ENCODE data around the gene SLC31A1.

Gene SLC31A1

DNA sequence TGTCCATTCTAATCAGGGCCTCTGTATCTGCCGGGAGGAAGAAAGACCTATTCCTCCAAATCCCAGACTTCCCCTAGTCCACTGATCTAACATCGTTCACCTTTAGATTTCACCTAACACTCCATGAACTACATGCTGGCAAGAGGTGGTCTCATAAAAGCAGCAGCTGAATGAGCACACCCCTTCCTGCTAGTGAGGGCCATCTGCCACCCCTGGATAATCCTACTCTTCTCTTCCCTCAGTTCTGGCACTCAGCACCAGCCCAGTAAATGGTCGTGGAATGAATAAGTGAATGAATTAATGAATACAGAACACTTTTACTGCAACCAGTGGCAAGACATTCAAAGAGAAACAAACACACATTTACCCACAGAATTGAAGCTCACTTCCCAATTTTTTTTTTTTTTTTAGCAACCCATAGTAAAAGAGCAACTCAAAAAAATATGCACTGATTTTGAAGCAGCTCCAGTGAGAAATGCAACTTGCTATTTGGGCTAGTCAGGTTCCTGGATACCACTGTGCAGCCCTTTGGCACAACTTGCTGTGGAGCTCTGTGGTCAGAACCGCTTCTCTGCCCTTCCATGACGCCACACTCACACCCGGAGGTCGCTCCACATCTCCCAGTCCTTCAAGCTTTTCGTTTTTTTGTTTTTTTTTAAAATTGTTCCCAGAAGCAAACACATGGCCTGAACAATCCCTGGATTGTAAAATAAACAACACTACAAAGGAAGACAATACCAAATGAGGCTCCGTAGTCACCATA lies 75.6 kb downstream of the SLC31A1 start:
- TF ChIP-seq POLR2AphosphoS5 (IDR thresholded peaks at IDR 0.05; ENCODE audit: low read depth, low read length) (no peak), POLR2A (IDR thresholded peaks at IDR 0.05; ENCODE audit: low read depth, low read length) (no peak), TAF1 (IDR thresholded peaks at IDR 0.05; ENCODE audit: borderline replicate concordance, low read depth, low read length) (no peak)
- FAIRE-seq (no peak), DNase-seq (ENCODE audit: insufficient read length) (no peak)

DNA sequence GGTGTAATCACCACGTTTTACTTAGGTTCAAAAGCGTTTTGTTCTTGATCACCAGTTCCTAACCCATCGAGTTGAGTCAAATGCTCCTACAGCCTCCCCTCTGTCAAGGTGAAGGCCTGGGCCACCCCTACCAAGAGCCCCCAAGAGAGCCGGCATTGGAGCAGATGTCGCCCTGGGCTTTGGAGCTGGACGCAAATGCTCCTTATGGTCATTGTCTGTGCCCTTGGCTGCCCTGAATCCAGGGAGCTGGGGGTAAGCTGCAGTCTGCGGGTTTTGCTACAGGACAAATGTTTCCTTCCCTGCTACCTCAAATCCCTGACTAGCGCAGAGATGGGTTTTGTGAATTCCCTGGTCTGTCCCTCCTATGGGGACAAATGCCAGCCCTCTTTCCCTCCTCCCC lies 77.0 kb downstream of the SLC31A1 start:
- FAIRE-seq (no peak), DNase-seq (ENCODE audit: insufficient read length) (no peak)
- no peak for TF ChIP-seq POLR2A (IDR thresholded peaks at IDR 0.05; ENCODE audit: low read depth, low read length)
- no peak for TF ChIP-seq POLR2AphosphoS5 (IDR thresholded peaks at IDR 0.05; ENCODE audit: low read depth, low read length)

DNA sequence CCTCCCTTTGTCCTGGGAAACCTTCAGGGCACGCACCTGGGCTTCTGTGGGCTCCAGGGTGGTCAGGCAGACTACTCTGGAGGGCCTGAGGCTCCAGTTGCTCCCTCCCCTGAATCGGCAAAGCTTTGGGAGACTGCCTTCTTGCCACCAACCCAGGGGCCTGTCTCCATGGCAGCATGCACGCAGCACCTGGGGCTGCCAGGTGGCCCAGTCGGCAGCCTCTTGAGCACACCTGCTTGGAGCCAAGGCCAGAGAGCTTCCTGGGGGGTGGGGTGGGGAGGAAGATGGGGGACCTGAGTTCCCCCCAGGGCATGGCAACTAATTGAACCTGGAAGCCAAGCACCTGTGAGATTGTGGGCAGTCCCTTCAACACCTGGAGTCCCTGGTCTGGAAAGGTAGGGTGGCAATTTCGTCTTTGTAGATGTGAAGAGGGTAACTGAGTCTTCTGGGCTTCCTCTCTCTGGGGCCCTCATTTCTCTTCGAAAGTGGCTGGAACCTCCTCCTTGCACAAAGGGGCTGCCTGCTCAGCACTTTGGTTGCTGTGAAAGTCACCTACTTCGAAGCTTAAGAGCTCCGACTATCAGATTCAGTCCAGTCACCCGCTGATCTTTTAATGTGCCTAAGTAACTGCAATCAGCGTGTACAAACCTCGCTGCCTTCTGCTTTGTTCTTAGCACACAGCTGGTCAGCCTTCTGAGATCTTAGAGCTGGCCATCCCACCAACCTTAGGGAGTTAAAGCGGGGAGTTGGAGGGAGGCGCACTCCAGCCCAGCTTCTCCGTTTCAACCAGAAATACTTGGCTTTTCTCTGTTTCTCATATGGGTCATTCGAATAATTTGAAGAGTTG lies 77.8 kb downstream of the SLC31A1 start:
- TF ChIP-seq TAF1 (IDR thresholded peaks at IDR 0.05; ENCODE audit: borderline replicate concordance, low read depth, low read length) (no peak), POLR2A (IDR thresholded peaks at IDR 0.05; ENCODE audit: low read depth, low read length) (no peak), POLR2AphosphoS5 (IDR thresholded peaks at IDR 0.05; ENCODE audit: low read depth, low read length) (no peak)
- DNase-seq (ENCODE audit: insufficient read length) = no peak
- FAIRE-seq = no peak

DNA sequence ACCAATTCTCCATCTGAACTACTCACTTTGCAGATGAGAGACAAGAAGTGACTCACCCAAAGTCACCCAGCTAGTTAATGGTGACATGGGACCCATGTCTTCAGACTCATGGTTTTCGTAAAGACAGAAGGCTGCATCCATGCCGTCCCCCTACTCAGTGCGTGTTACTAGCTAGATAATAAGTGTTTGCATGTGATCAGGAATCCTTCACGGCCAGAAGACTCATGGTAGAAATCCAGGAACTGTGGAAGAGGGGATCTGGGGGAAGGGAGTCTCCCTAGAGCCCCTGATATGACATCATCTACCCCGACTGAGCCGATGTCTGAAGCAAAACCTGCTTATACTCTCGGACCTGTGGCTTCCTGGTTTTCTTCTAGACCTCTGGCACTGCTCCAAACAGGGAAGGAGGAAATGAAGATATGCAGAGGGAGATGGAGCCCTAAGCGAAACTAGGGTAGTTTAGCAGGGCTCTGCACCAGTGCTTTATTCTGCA lies 78.5 kb downstream of the SLC31A1 start:
- no peak for DNase-seq (ENCODE audit: insufficient read length)
- no peak for TF ChIP-seq POLR2AphosphoS5 (IDR thresholded peaks at IDR 0.05; ENCODE audit: low read depth, low read length)
- FAIRE-seq = no peak

DNA sequence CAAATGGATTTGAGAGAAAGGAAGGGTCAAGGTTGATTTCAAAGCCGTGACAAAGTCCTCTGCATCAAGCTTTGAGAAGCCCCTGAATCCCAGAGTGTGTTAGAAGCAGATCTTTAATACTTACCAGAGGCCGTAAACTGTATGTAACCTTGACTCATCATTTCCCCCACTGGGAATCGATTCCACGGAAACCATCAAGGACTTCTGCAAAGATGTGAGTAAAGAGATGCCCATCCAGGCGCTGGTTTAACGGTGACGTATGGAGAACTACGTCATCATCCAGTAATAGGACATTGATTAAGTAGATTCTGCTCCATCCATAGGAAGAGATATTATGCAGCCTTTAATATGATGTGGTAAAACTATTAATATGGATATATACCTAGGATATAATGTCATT lies 80.2 kb downstream of the SLC31A1 start:
- no peak for TF ChIP-seq TAF1 (IDR thresholded peaks at IDR 0.05; ENCODE audit: borderline replicate concordance, low read depth, low read length)
- FAIRE-seq = no peak
- DNase-seq (ENCODE audit: insufficient read length) = no peak

DNA sequence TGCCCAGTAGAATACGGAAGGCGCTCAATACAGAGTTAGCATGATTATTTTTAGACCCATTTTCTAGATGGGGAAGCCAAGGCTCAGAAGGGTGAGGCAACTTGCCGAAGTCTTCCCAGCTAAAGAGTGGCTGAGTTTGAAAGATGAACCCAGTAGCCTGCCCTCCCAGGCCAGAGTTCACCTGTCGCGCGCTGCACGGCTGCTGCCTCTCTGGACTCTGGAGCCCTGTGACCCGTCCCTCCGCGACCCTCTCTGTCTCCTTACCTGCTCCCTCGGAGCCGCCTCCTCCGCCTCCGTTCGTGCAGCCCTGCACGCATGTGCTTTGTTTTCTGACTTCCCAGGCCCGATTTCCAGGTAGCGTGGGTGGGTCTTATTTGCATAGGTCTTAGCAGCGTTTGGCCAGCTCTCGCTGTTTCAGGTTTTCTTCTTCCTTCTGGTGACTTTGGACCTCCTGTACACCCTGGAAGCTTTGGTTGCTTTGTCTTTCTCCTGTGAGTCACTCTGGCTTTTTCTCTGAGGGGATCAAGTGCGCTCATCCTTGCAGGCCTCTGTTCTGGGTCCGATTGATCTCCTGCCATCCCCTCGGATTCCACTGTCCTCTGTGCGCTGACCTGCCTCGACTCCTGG lies 81.6 kb downstream of the SLC31A1 start, which contains the start of gene RNF183:
RNF183 (minus strand) TSS at position 585 of the 627 bp plus-strand sequence. CDS start 5,192 bp downstream, outside the sequence.
- DNase-seq (ENCODE audit: insufficient read length) = no peak
- FAIRE-seq = no peak
- no peak for TF ChIP-seq POLR2AphosphoS5 (IDR thresholded peaks at IDR 0.05; ENCODE audit: low read depth, low read length)
- no peak for TF ChIP-seq TAF1 (IDR thresholded peaks at IDR 0.05; ENCODE audit: borderline replicate concordance, low read depth, low read length)
- no peak for TF ChIP-seq POLR2A (IDR thresholded peaks at IDR 0.05; ENCODE audit: low read depth, low read length)

DNA sequence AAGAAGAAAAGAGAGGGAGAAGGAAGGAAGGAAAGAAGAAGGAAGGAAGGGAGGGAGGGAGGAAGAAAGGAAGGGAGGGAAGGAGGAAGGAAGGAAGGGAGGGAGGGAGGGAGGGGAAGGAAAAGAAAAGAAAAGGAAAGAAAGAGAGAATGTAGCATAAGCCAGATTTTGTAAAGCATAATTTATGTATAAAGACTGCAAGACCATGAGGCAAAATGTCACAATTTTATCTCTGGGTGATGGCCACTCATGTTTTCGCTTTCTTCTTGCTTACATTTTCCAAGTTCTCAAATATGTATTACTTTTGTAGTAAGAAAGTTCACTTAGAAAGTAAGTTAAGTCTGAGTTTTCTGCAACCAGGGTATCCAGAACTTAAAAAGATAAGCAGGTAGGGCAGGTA lies 85.2 kb downstream of the SLC31A1 start:
- no peak for DNase-seq (ENCODE audit: insufficient read length)
- FAIRE-seq = no peak
- TF ChIP-seq POLR2AphosphoS5 (IDR thresholded peaks at IDR 0.05; ENCODE audit: low read depth, low read length) (no peak), POLR2A (IDR thresholded peaks at IDR 0.05; ENCODE audit: low read depth, low read length) (no peak), TAF1 (IDR thresholded peaks at IDR 0.05; ENCODE audit: borderline replicate concordance, low read depth, low read length) (no peak)

DNA sequence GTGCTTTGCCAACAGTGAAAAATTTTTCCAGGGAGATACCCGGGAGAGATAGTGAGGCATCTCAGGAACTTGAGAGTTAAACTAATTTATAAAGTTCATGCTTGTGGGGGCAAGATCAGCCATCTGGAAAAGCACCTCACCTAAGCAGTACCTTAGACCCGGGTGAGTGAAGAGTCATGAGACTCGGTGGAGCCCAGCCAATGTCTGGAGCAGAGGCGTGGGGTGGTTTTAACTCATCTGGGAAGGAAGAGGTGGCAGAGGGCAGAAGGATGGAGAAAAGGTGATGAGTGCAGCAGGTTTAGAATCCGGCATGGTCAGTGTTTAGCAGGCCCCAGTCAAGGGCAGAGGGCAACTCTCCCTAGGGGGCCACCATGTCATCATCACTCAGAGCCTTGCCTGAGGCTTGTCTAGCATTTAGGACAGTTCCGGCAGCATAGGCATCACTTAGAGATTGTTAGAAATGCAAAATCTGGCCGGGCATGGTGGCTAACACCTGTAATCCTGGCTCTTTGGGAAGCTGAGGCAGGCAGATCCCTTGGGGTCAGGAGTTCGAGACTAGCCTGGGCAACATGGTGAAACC lies 86.1 kb downstream of the SLC31A1 start:
- FAIRE-seq = no peak
- DNase-seq (ENCODE audit: insufficient read length) = no peak
- TF ChIP-seq POLR2A (IDR thresholded peaks at IDR 0.05; ENCODE audit: low read depth, low read length) = no peak
- TF ChIP-seq TAF1 (IDR thresholded peaks at IDR 0.05; ENCODE audit: borderline replicate concordance, low read depth, low read length) = no peak
- no peak for TF ChIP-seq POLR2AphosphoS5 (IDR thresholded peaks at IDR 0.05; ENCODE audit: low read depth, low read length)

DNA sequence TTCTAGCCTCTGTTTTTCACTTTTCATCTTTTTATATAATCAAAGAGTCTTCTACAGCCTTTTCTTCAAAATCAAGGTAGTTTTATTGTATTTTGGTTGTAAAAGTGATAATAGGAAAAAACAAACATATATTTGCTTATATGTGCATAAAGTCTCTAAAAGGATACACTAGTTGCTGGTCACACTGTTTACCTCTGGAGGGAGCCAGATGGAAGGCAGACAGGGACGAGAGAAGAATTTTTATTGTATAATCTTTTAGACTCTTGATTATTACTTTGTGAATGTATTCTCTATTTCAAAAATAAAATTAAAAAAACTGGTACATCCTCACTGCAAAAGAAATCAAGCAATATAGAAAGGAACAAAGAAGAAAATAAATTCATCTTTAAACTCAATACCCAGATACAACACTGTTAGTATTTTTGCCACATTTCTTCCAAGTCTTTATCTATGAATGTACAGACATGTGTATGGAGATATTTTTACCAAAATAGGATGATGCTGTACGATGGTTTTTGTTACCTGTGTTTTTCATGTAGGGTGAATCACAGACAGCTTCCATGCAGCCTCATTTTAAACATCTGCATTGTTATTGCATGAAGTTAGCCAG lies 88.0 kb downstream of the SLC31A1 start:
- no peak for TF ChIP-seq TAF1 (IDR thresholded peaks at IDR 0.05; ENCODE audit: borderline replicate concordance, low read depth, low read length)
- no peak for TF ChIP-seq POLR2AphosphoS5 (IDR thresholded peaks at IDR 0.05; ENCODE audit: low read depth, low read length)
- TF ChIP-seq POLR2A (IDR thresholded peaks at IDR 0.05; ENCODE audit: low read depth, low read length) = no peak
- no peak for DNase-seq (ENCODE audit: insufficient read length)
- no peak for FAIRE-seq

DNA sequence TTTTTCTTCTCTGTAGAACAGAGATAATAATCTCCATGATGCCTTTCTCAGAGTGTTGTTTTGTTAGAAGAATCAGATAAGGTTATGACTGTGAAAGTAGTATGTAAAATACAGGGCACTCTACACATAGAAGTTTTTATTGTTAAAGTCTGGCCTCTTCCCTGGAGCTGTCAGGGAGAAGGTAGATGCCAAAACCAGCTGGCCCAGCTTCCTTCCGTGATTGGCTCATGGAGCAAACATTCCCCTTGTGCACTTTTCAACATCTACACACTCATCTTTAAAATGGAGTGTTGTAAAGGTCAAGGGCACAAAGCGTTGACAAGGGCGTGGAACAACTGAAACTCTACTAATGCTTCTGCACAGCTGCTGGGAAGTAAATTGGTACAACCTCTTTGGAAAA lies 89.2 kb downstream of the SLC31A1 start:
- FAIRE-seq = no peak
- DNase-seq (ENCODE audit: insufficient read length) = no peak
- TF ChIP-seq TAF1 (IDR thresholded peaks at IDR 0.05; ENCODE audit: borderline replicate concordance, low read depth, low read length) = no peak

DNA sequence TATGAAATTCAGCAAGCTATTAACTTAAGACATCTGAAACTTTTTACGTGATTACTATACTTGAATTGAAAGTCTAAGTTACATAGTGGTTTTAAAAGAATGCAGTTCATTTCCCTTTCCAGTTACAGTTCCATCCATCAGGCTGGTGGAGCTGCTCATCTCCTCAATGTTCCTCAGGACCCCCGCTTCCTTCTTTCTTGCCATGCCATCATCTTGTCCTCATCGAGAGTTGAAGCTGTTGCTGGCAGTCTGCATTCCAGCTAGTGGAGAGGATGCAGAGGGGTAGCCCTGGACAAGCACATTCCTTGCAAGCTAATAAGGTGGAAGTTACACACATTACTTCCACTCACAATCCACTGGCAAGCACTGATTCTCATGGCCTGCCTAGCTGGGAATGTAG lies 90.6 kb downstream of the SLC31A1 start:
- FAIRE-seq (no peak), DNase-seq (ENCODE audit: insufficient read length) (no peak)
- no peak for TF ChIP-seq POLR2A (IDR thresholded peaks at IDR 0.05; ENCODE audit: low read depth, low read length)
- TF ChIP-seq POLR2AphosphoS5 (IDR thresholded peaks at IDR 0.05; ENCODE audit: low read depth, low read length) = no peak
- TF ChIP-seq TAF1 (IDR thresholded peaks at IDR 0.05; ENCODE audit: borderline replicate concordance, low read depth, low read length) = no peak

Measured in GM12892 (cell line).